NCI-H774 (cell line): ENCODE measurements around the gene ATP1A3.
"Not testable (repeated sequence)": the region's sequence is repeated elsewhere in the genome, so short reads cannot be mapped to it uniquely, and the experiment has no call there.

Experiments
- DNase-seq: peaks from one replicate; lab custom pipeline; 2025; lab: John Stamatoyannopoulos, UW

The ATP1A3 gene

DNA sequence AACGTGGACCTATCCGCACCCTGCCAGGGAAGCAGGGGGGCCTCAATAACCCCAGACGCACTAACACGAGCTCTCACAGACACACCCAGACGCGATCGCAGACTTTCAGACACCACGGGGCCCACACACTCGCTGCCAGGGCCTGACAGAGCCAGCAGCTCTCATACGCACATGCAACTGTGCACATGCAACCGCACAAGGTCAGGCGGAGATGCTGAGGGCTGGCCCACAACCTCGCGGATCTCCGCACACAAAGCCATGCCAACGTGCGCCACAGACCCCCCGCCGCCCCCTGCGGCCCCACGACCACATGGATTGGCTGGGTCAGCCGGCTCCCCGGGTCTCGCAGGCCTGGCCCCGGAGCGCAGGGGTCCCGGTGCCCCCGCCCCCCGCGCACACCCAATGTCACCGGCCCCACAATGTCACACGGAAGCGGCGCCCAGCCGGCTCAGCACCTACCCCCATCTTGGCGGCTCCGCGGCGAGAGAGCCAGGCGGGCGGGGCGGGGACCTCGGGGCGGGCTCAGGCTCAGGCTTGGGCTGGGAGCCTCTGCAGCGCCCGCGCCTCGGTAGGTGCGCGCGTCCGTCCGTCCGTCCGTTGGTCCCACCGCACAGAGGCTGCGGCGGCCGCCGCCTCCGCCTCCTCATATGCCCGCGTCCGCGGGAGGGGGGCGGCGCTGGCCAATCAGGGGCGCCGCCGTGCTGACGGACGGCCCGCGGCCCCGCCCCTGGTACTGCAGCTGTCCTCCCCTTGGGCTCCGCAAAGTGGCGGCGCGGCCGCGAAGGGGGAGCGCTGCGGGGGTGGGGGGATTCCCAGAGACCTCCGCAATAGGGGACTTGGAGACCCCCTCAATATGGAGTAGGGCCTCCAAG is at the start of gene ATP1A3:
ATP1A3 (minus strand) TSS at position 619 of the 872 bp plus-strand sequence; CDS start at position 465, 154 bp downstream.
- DNase-seq = peak; percentile 81

DNA sequence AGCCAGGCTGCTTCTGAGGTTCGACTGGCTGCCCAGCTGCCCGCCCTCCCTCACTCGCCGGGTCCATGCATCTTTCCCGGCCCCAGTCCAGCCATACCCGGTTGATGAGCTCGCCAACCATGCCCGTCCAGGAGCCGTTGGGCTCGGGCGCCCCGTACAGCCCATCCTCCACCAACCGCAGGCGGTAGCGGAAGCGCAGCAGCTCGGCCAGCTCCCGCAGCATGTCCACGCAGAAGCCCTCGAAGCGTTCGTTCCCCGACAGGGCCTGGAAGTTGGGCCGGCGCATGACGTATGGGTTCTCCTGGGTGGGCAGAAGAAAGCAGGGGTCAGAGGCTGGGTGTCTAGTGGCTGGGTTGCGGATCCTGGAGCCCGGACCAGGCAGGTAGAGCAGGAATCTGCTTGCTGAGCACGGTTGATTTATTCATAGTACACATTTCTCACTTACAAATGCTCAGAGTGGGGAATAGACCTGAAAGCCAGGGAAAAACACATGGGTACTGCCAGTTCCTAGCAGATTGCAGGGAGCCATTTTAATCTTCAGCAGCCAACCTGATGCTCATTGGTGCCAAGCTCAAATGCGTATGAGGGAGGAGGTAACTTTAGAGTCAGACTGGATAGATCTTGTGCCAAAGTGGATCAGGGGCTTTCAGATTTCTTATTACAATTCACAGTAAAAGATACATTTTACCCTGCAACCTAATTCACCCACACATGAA is 48.6 kb upstream of the ATP1A3 start:
- DNase-seq = no peak

GRCh38 chr19:42040491-42040890 is 46.5 kb upstream of the ATP1A3 start:
- not testable (repeated sequence) for DNase-seq

DNA sequence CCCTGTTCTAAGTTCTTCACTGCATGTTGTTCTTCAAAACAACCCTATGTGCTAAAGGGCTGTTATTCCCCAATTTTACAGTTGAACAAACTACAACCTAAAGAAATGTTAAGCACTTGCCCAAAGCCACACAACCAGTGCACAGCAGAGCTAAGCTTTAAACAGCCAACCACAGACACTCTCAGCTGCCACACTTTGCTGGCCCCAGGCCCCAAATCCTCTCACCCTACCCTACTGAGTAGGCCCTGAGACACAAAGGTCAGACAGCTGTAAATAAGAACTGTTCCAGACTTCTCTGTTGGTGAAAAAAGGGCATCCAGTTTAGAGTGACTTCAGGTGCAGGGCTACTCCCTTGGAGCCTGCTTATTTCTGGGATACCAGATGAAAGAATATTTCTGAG is 46.0 kb upstream of the ATP1A3 start:
- no peak for DNase-seq

DNA sequence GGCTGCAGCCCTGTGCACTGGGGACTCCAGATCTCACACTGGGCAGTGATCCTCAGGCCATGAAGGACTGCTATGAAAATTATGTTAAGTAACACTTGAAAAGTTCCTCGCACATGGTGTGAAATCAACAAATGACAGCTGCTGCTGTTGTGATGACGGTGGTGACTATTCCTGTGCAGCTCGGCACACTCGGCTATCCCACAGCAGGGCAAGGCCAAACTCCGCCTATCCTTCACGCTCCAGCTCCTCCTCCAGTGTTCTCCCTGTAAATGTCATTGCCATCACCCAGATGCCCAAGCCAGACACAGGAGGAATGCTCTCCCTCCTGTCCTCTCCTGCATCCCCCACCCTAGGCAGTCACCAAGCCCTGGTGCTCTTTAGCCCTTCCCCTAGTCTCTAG is 44.6 kb upstream of the ATP1A3 start:
- no peak for DNase-seq

- DNase-seq = no peak
Measured at GRCh38 chr19:42037649-42038048, 43.6 kb upstream of the ATP1A3 start.

DNA sequence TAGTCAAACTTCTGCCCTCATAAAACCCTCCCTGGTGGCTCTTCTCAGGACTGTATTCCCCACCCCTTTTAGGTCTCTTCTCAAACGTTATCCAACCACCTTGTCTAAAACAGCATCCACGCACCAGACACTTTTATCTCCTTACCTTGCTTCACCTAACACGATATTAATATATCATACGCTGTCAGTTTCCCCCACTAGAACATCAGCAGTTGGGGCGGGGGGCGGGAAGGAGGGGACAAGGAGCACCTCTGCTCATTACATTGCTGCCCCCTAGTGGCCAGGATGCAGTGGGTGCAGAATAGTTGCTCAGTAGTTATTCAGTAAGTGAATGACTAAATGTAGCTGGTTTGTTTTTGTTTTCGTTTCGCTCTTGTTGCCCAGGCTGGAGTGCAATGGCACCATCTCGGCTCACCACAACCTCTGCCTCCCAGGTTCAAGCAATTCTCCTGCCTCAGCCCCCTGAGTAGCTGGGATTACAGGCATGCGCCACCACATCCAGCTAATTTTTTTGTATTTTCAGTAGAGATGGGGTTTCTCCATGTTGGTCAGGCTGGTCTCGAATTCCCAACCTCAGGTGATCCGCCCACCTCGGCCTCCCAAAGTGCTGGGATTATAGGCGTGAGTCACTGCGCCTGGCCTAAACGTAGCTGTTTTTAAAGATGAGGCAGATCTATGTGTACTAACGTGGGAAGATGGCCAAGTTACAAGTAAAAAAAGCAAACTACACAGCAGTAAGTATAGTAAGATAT is 40.8 kb upstream of the ATP1A3 start:
- DNase-seq = peak; percentile 51

- DNase-seq = no peak
Measured at GRCh38 chr19:42033413-42033812, 39.4 kb upstream of the ATP1A3 start.

DNA sequence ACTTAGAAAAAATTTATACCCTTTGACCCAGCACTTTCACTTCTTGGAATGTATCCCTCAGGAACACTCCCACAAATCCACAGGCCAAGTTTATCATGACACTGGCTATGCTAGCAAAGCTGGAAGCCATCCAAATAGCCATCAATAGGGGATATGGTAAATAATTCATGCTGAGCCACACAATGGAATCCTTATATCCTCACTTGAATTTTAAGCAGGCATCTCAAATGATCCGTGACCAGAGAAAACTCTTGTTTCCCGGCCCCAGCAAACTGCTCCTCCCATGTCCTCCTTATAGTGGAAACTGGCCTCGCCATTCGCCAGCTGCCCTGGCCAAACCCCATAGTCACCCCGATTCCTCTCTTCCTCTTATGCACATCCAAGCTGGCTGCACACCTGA is 38.4 kb upstream of the ATP1A3 start:
- DNase-seq = peak; percentile 80

DNA sequence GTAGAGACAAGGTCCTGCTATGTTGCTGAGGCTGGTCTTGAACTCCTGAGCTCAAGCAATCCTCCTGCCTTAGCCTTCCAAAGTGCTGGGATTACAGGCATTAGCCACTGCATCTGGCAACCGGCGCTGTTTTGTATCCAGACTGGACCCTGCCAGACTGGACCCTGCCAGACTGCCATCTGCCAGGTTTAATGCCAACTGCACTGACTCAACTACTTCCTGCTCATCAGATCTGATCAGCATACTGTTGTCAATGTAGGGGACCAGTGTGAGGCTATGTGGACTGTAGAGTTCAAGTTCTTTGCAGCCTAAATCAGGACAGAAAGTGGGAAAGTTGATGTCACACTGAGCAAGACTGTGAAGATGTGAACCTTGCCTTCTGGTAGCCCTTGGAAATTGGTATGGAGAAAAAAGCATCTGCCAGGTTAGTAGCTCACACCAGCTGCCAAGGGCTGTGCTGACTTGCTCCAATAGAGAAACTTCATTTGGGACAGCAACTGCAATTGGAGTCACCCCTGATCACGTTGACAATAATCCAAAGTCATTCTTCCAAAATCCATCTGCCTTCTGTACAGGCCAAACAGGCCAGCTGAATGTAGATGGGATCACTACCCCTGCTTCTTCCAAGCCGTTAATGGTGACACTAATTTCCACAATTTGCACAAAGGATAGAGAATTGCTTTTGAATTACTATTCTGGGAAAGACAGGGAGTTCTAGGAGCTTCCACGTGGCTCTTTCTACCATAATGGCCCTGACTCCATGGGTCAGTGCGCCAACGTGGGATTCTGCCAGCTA is 36.8 kb upstream of the ATP1A3 start:
- no peak for DNase-seq

- DNase-seq = no peak
Measured at GRCh38 chr19:42028304-42029216, 34.5 kb upstream of the ATP1A3 start.

DNA sequence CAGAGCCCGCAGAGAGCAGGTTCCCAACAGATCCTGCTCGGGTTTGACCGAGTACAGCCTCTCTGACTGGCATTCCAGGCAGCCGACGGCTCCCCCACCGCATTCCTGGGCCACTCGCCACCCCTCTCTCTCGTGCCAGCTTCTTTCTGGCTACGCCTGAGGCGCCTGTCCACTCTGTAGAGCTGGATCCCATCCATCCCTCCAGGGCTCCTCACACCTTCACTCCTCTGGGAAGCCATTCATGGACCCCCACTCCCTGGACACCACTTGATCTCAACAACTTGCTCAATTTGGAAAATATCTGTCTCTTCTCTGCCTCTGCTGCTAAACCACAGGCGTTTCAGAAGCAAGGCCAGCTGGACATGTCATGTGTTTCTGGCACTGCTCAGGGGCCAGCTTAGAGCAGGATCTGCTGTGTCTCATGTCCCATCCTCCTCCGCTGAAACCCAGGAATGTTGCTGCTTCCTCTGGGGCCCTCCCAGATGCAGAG is 30.6 kb upstream of the ATP1A3 start:
- DNase-seq = no peak

DNA sequence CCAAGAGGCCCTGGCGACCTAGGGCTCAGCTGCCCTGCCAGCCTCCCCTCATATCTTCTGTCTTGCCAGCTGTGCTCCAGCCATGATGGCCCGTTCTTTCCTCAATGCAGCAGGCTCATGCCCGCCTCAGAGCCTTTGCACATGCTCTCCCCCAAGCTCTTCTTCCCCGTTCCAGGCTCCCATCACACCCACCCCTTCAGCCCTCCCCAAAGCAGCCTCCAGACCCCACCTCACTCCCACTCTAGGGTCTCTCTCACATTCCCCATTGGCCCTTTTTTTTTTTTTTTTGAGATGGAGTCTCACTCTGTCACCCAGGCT is 29.9 kb upstream of the ATP1A3 start:
- no peak for DNase-seq

- no peak for DNase-seq
Measured at GRCh38 chr19:42023121-42023942, 29.3 kb upstream of the ATP1A3 start.

- no peak for DNase-seq
Measured at GRCh38 chr19:42022616-42023015, 28.6 kb upstream of the ATP1A3 start.

GRCh38 chr19:42021185-42021584 is 27.2 kb upstream of the ATP1A3 start:
- no peak for DNase-seq

- no peak for DNase-seq
Measured at GRCh38 chr19:42018503-42019193, 24.6 kb upstream of the ATP1A3 start.

DNA sequence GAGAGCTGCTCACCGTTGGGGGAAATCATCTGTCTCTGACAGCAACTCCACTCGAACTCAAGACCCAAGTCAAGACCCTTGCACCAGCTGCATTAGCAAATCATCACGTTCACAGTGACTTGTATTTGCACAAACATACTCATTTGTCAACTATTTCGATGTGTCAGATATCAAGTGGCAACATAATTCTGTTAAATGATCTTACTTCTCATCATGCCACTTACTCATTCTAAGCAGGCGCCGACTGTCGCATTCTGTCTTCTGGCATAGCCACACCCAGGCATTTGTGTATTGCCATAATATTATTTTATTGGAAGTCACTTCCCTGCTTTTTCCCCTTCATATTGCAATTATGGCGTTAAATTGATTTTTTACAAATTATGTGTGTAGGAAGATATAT is 23.0 kb upstream of the ATP1A3 start:
- DNase-seq = no peak

DNA sequence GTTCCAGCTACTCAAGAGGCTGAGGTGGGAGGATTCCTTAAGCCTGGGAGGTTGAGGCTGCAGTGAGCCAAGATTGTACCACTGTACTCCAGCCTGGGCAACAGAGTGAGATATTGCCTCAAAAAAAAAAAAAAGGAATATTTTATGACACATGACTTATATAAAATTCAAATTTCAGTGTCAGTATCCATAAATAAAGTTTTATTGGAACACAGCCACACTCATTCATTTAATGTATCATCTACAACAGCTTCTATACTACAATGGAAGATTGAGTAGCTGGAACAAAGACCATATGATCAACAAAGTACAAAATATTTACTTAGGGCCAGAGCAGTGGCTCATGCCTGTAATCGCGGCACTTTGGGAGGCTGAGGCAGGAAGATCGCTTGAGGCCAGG is 18.7 kb upstream of the ATP1A3 start:
- DNase-seq = not testable (repeated sequence)
